K562 (cell line): ENCODE data around the gene TRMT44. TPM values are rescaled to one million over a fixed set of nuclear protein-coding genes. Genes with fewer than 3 reads are reported as not detected.

Experiments used
- ATAC-seq: fragments of 200-7000 bp; cut with Tn5 transposase; 3 replicates; pipeline ENCODE4 v1.9.1; 2020; ENCODE audit warnings: moderate library complexity
- BruUV-seq: library from RNA; stranded (reverse); fragments of 400-500 nt; replicated peaks from 2 replicates; lab custom pipeline; 2021; lab: Mats Ljungman, UMichigan
- CTCF ChIA-PET: fragments of 300-600 bp; formaldehyde crosslinking; extraction: SDS; loops from one replicate; lab custom pipeline; 2021; ENCODE audit warnings: low intra/inter-chr PET ratio; lab: Yijun Ruan, JAX
- POLR2A ChIA-PET: fragments of 300-600, 350-650 bp; sonication (Branson Sonifier 250); formaldehyde crosslinking; extraction: SDS; loops from one replicate; lab custom pipeline; 2021; ENCODE audit warnings: antibody characterized with exemption, inconsistent platforms; lab: Yijun Ruan, JAX
- DNase-seq, 4 experiments: peaks; one replicate each; pipeline versions ENCODE4 v3.0.0 to v3.0.0-alpha.2; 2011 to 2018; ENCODE audit warnings: low spot score in 3 of 4, mixed read lengths in 3 of 4; ENCODE audit errors: extremely low read depth in 1 of 4
- FAIRE-seq: peaks from 2 replicates; lab custom pipeline; 2011; peaks lifted over from hg19 to GRCh38; lab: Jason Lieb, UNC
- H2AFZ ChIP-seq: 2 replicates; pipeline ENCODE4 v1.6.0; 2011; ENCODE audit warnings: low read depth, low read length, control low read depth, inconsistent platforms
- H3K27ac ChIP-seq: fragments of 200-600 bp; 3 replicates; pipeline ENCODE4 v1.8.0; 2011; ENCODE audit warnings: low read depth, mild to moderate bottlenecking, control low read depth, inconsistent platforms, low read length, moderate library complexity, mixed read lengths; ENCODE audit errors: extremely low read depth
- H3K27me3 ChIP-seq, 2 experiments: fragments of 300-600 bp in 1 of 2; 2 replicates in 1 of 2; 3 replicates in 1 of 2; pipeline versions ENCODE4 v1.6.0 to v1.8.0; 2011; ENCODE audit warnings: inconsistent platforms in 2 of 2, low read length in 2 of 2, mild to moderate bottlenecking in 1 of 2, mixed read lengths in 1 of 2, moderate library complexity in 1 of 2; ENCODE audit not compliant: control insufficient read depth in 2 of 2, insufficient read depth in 2 of 2
- H3K36me3 ChIP-seq: fragments of 300-600 bp; 3 replicates; pipeline ENCODE4 v1.8.0; 2011; ENCODE audit warnings: mild to moderate bottlenecking, low read length, inconsistent platforms; ENCODE audit not compliant: control insufficient read depth, insufficient read depth
- H3K4me1 ChIP-seq, 2 experiments: fragments of 200-600 bp in 1 of 2; replicated peaks in 1 of 2; 2 replicates in 1 of 2; 3 replicates in 1 of 2; pipeline versions ENCODE4 v1.5.1 to v1.8.0; 2011; ENCODE audit warnings: inconsistent platforms in 2 of 2, low read length in 2 of 2, mild to moderate bottlenecking in 1 of 2, mixed read lengths in 1 of 2, moderate library complexity in 1 of 2; ENCODE audit not compliant: control insufficient read depth in 2 of 2, insufficient read depth in 2 of 2
- H3K4me2 ChIP-seq: 2 replicates; pipeline ENCODE4 v1.6.1; 2011; ENCODE audit warnings: low read length, control low read depth, inconsistent platforms, mixed read lengths; ENCODE audit not compliant: insufficient read depth
- H3K4me3 ChIP-seq: fragments of 200-600 bp; sonication (generic), shearing (Covaris generic); 2 replicates; pipeline ENCODE4 v1.5.1; 2016; ENCODE audit warnings: control low read depth, inconsistent platforms
- H3K79me2 ChIP-seq: fragments of 200-600 bp; 3 replicates; pipeline ENCODE4 v1.8.0; 2011; ENCODE audit warnings: low read length, inconsistent platforms; ENCODE audit not compliant: control insufficient read depth, insufficient read depth
- H3K9ac ChIP-seq, 2 experiments: 2 replicates each; pipeline versions ENCODE4 v1.6.0 to v1.6.1; 2011; ENCODE audit warnings: low read depth in 2 of 2, low read length in 2 of 2, control low read depth in 1 of 2, inconsistent platforms in 1 of 2, mild to moderate bottlenecking in 1 of 2, mixed read lengths in 1 of 2; ENCODE audit not compliant: insufficient read depth in 1 of 2
- H3K9me1 ChIP-seq: one replicate; pipeline ENCODE4 v1.6.0; 2011; ENCODE audit warnings: inconsistent platforms, mild to moderate bottlenecking, low read length, moderate library complexity; ENCODE audit not compliant: control insufficient read depth, insufficient read depth
- H3K9me3 ChIP-seq: replicated peaks from 2 replicates; pipeline ENCODE4 v1.5.1; 2011; ENCODE audit warnings: low read depth, low read length, inconsistent platforms; ENCODE audit not compliant: control insufficient read depth, insufficient read depth
- H4K20me1 ChIP-seq: replicated peaks from 2 replicates; pipeline ENCODE4 v1.6.1; 2011; ENCODE audit warnings: low read length, inconsistent platforms, mixed read lengths; ENCODE audit not compliant: control insufficient read depth, insufficient read depth
- ATF6 ChIP-seq: sonication (generic); formaldehyde crosslinking; IDR thresholded peaks from 2 replicates; pipeline ENCODE4 v1.4.0; 2020; ENCODE audit warnings: mild to moderate bottlenecking, missing genetic modification reagents
- BMI1 ChIP-seq: fragments of 150-350 bp; IDR thresholded peaks from 2 replicates; pipeline ENCODE4 v1.6.1; 2014; ENCODE audit warnings: low read length
- MAX ChIP-seq: sonication (generic); formaldehyde crosslinking; IDR thresholded peaks from 2 replicates; pipeline ENCODE4 v1.9.0; 2022; ENCODE audit warnings: mild to moderate bottlenecking, missing genetic modification reagents
- MITF ChIP-seq: IDR thresholded peaks from 2 replicates; pipeline ENCODE4 v1.6.1; 2014; ENCODE audit warnings: antibody characterized with exemption
- NFE2 ChIP-seq: IDR thresholded peaks from 2 replicates; pipeline ENCODE4 v1.6.1; 2014; ENCODE audit warnings: antibody characterized with exemption, low read depth
- ZKSCAN3 ChIP-seq: fragments of 250-450 bp; sonication (Bioruptor Pico); IDR thresholded peaks from 2 replicates; pipeline ENCODE4 v1.4.0; 2020
- ZNF609 ChIP-seq: sonication (generic); formaldehyde crosslinking; IDR thresholded peaks from 2 replicates; pipeline ENCODE4 v1.8.1; 2023; ENCODE audit warnings: missing genetic modification reagents, mild to moderate bottlenecking, borderline replicate concordance
- ZNF644 ChIP-seq: fragments of 200-800 bp; sonication (Bioruptor generic); IDR thresholded peaks from 2 replicates; pipeline ENCODE4 v1.6.1; 2016; ENCODE audit warnings: low read depth, missing genetic modification characterization, missing compliant biosample characterization
- WGBS: fragments of 100-300 bp; shearing (Covaris generic); methylation state at CpG from one replicate; pipeline ENCODE4 v1.1.6; 2016; ENCODE audit warnings: low coverage, mixed read lengths; ENCODE audit not compliant: insufficient coverage; ENCODE audit errors: missing lambda C conversion rate; 5-methylcytosine and 5-hydroxymethylcytosine counted together
- in situ Hi-C: fragments of 300-500 bp; cut with MboI; formaldehyde crosslinking; loops from 4 replicates; pipeline ENCODE4 v1.15.0; 2018; ENCODE audit warnings: inconsistent platforms, mixed read lengths
- intact Hi-C: fragments of 100-400 bp; cut with micrococcal nuclease; formaldehyde crosslinking; loops from 2 replicates; pipeline ENCODE4 v1.14.2; 2022
- polyA plus RNA-seq, 8 experiments: library from polyadenylated mRNA; depleted of rRNA in 4 of 8; stranded (reverse) in 5 of 8; unstranded in 3 of 8; fragments of >200 nt; fragmentation: Nextera tagmentation in 2 of 8; fragmentation: Illumina TruSeq in 1 of 8; extraction: Ambion mirVana in 2 of 8; extraction: Trizol in 1 of 8; gene quantifications; 2 replicates each; pipeline versions ENCODE4 v1.2.1 to v1.2.3, GENCODE V29; 2011 to 2014; ENCODE audit warnings: inconsistent platforms in 1 of 8, missing spikeins in 1 of 8
- total RNA-seq, 7 experiments: library from RNA; depleted of rRNA in 6 of 7; stranded (reverse); fragments of >200 nt in 6 of 7; fragmentation: Illumina TruSeq in 2 of 7; extraction: Trizol in 2 of 7; gene quantifications; 2 replicates each; pipeline versions ENCODE4 v1.2.1 to v1.2.3, GENCODE V29; 2011 to 2021; ENCODE audit warnings: low replicate concordance in 1 of 7
- TF ChIP-seq, protein P1 (sequence below): fragments of 450-650 bp; formaldehyde crosslinking; IDR thresholded peaks from 2 replicates; pipeline ENCODE4 v1.4.0; 2020; ENCODE audit warnings: mild to moderate bottlenecking, moderate library complexity

Gene TRMT44
- total and polyA plus RNA-seq, 9 of the 15 experiments (the other 6 are each of a cell fraction or from before 2014, with no cell fraction given): 1.2 to 18.6 (median 10.0) TPM

- POLR2A ChIA-PET: interaction anchor here (0.7 to 1.4 kb wide), 4 partner anchors 15 to 208 kb away, joined by 3 read pairs; no protein-coding TSS in a partner anchor
- WGBS: 43% methylated on average over 24 of the region's 24 CpGs
- no peaks in the 10 kb centered on the region for H3K9me1 ChIP-seq
- peak; percentile 84 for TF ChIP-seq NFE2
- no peak for TF ChIP-seq ZNF644 (tag)
- no peak for TF ChIP-seq ATF6
- TF ChIP-seq ZKSCAN3 (CRISPR knock-in tag): no peak
- TF ChIP-seq MAX (CRISPR knock-in tag): peak; percentile 54; the same call in 1 of the 2 replicates
- no peak for TF ChIP-seq BMI1
- peak; percentile 65; the same call in 1 of the 2 replicates for TF ChIP-seq MITF
- TF ChIP-seq, protein P1, sequence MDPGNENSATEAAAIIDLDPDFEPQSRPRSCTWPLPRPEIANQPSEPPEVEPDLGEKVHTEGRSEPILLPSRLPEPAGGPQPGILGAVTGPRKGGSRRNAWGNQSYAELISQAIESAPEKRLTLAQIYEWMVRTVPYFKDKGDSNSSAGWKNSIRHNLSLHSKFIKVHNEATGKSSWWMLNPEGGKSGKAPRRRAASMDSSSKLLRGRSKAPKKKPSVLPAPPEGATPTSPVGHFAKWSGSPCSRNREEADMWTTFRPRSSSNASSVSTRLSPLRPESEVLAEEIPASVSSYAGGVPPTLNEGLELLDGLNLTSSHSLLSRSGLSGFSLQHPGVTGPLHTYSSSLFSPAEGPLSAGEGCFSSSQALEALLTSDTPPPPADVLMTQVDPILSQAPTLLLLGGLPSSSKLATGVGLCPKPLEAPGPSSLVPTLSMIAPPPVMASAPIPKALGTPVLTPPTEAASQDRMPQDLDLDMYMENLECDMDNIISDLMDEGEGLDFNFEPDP (CRISPR knock-in tag): no peak
- TF ChIP-seq ZNF609 (CRISPR knock-in tag): no peak
These were observed 38.5 kb downstream of the TRMT44 start for GRCh38 chr4:8478801-8479744.

More at GRCh38 chr4:8478801-8479744, 38.5 kb downstream of the TRMT44 start:
- Histone ChIP-seq H3K4me3 (no peak overlapping the region), H2AFZ (peak overlapping the region; percentile 54; the same call in 1 of the 2 replicates), H3K27ac (peak overlapping the region; percentile 73; the same call in 2 of the 3 replicates), H4K20me1 (no peaks in the 10 kb centered on the region), H3K4me1 (peaks cover 26 to 29% of the 10 kb centered on the region in 2 experiments), H3K9ac (peak overlapping the region; percentile 37 to 75; a peak in 3 of 4 replicates), H3K4me2 (peak overlapping the region; percentile 63), H3K36me3 (peaks cover 24% of the 10 kb centered on the region; the same call in 1 of the 3 replicates), H3K9me3 (no peaks in the 10 kb centered on the region), H3K79me2 (no peaks in the 10 kb centered on the region), H3K27me3 (no peaks in the 10 kb centered on the region)
- CTCF ChIA-PET: no interaction called here
- in situ Hi-C loops: loop anchor here (5.0 kb wide), 1 partner anchor 78 kb away; no protein-coding TSS in a partner anchor
- ATAC-seq (peak; percentile 91), DNase-seq (peak in 3 of 4 experiments; percentile 29 to 66 (median 64)), FAIRE-seq (peak; percentile 73)
- intact Hi-C loops: loop anchor here (2.0 kb wide), 1 partner anchor 68 kb away; no protein-coding TSS in a partner anchor
- BruUV-seq: no TSS peak
